Natural killer cell treated with Interleukin-12 subunit alpha and Interleukin-12 subunit beta and Interleukin-15 and Interleukin-18, amount 100 ng/mL, for 72 hours (primary cell): Measurements from ENCODE around the gene RINL. TPM values are rescaled to one million over a fixed set of nuclear protein-coding genes. Genes with fewer than 3 reads are reported as not detected.

ENCODE experiments used
- total RNA-seq, 2 donors: library from RNA; stranded (reverse); gene quantifications; one replicate each; pipeline ENCODE4 v1.2.3, GENCODE V29; 2022

The RINL gene
- total RNA-seq, 2 donors from 2014 or later, result 58.1 to 63.8 TPM

Other genes starting within 250 kb of the RINL start
- 100 to 1,000 TPM; 342 to 574 TPM for gene ACTN4, start 230.6 kb downstream of the RINL start, total RNA-seq
- 10 to 100 TPM in 1 of 2 donors, 1 to 10 TPM in 1; 3.6 to 10.4 TPM for gene CAPN12, start 133.8 kb downstream of the RINL start, total RNA-seq
- gene LGALS7, start 104.8 kb downstream of the RINL start, total RNA-seq, result not detected
- not detected for gene LGALS7B, start 89.1 kb downstream of the RINL start, total RNA-seq
- gene LGALS4, start 65.3 kb downstream of the RINL start, total RNA-seq, result 1 to 10 TPM; 1.6 to 1.7 TPM
- 100 to 1,000 TPM; 104 to 163 TPM for gene ECH1, start 46.5 kb downstream of the RINL start, total RNA-seq
- gene HNRNPL, start 28.3 kb downstream of the RINL start, total RNA-seq, result 100 to 1,000 TPM; 559 to 561 TPM
- gene SIRT2, start 21.3 kb upstream of the RINL start, total RNA-seq, result 10 to 100 TPM; 60.9 to 87.3 TPM
- 100 to 1,000 TPM; 106 to 108 TPM for gene NFKBIB, start 21.7 kb upstream of the RINL start, total RNA-seq
- gene CCER2, start 33.9 kb upstream of the RINL start, total RNA-seq, result 1 to 10 TPM in 1 of 2 donors, under 1 TPM in 1; 0.74 to 1.2 TPM
- 10 to 100 TPM; 32.4 to 70.3 TPM for gene SARS2, start 52.5 kb upstream of the RINL start, total RNA-seq
- gene MRPS12, start 52.7 kb upstream of the RINL start, total RNA-seq, result 100 to 1,000 TPM in 1 of 2 donors, 10 to 100 TPM in 1; 82.5 to 117 TPM
- not detected for gene FBXO17, start 97.5 kb upstream of the RINL start, total RNA-seq
- gene FBXO27, start 154.3 kb upstream of the RINL start, total RNA-seq, result under 1 TPM; 0.31 to 0.88 TPM
- gene ACP7, start 206.1 kb upstream of the RINL start, total RNA-seq, result under 1 TPM in 1 of 2 donors, not detected in 1; 0.36 TPM
- 10 to 100 TPM; 18.3 to 22.9 TPM for gene PAK4, start 247.5 kb upstream of the RINL start, total RNA-seq